GM19467 (cell line): ENCODE data around the gene IGSF6.
"Not testable (repeated sequence)": the region's sequence is repeated elsewhere in the genome, so short reads cannot be mapped to it uniquely, and the experiment has no call there.

Experiments used
- ATAC-seq: cut with Tn5 transposase; IDR thresholded peaks from one replicate; pipeline ENCODE4 v1.9.1; 2021; ENCODE audit warnings: mild to moderate bottlenecking, moderate library complexity; ENCODE audit not compliant: unreplicated experiment

Gene IGSF6

GRCh38 chr16:21652453-21652852 is at the start of gene IGSF6:
IGSF6 (minus strand) TSS chr16:21652608; CDS start chr16:21652598, 10 bp downstream.
- no peak for ATAC-seq

- no peak for ATAC-seq
Observed at GRCh38 chr16:21701271-21701670, 48.9 kb upstream of the IGSF6 start.

GRCh38 chr16:21698169-21699032 is 46.0 kb upstream of the IGSF6 start:
- no peak for ATAC-seq

- no peak for ATAC-seq
Observed at GRCh38 chr16:21697032-21697431, 44.6 kb upstream of the IGSF6 start.

GRCh38 chr16:21694609-21695008 is 42.2 kb upstream of the IGSF6 start:
- no peak for ATAC-seq

GRCh38 chr16:21690967-21691366 is 38.6 kb upstream of the IGSF6 start:
- ATAC-seq, result not testable (repeated sequence)

GRCh38 chr16:21689107-21689506 is 36.7 kb upstream of the IGSF6 start:
- no peak for ATAC-seq

- ATAC-seq, result no peak
Observed at GRCh38 chr16:21685034-21685455, 32.6 kb upstream of the IGSF6 start.

GRCh38 chr16:21684199-21684598 is 31.8 kb upstream of the IGSF6 start:
- ATAC-seq, result no peak

GRCh38 chr16:21683184-21683583 is 30.8 kb upstream of the IGSF6 start:
- ATAC-seq, result no peak

GRCh38 chr16:21680714-21681113 is 28.3 kb upstream of the IGSF6 start:
- ATAC-seq, result not testable (repeated sequence)

GRCh38 chr16:21674456-21674855 is 22.0 kb upstream of the IGSF6 start:
- ATAC-seq, result not testable (repeated sequence)

- no peak for ATAC-seq
Observed at GRCh38 chr16:21673469-21673868, 21.1 kb upstream of the IGSF6 start.

- ATAC-seq, result no peak
Observed at GRCh38 chr16:21667575-21667974, 15.2 kb upstream of the IGSF6 start.

- no peak for ATAC-seq
Observed at GRCh38 chr16:21666772-21667171, 14.4 kb upstream of the IGSF6 start.

GRCh38 chr16:21664801-21665492 is 12.5 kb upstream of the IGSF6 start:
- ATAC-seq, result no peak

GRCh38 chr16:21663889-21664647 is 11.7 kb upstream of the IGSF6 start, which contains the start of gene OTOA:
OTOA (plus strand) TSS chr16:21663968; CDS start chr16:21678515, 14,547 bp downstream.
- no peak for ATAC-seq

- no peak for ATAC-seq
Observed at GRCh38 chr16:21659124-21659523, 6.7 kb upstream of the IGSF6 start.

- no peak for ATAC-seq
Observed at GRCh38 chr16:21656795-21657768, 4.7 kb upstream of the IGSF6 start.

- no peak for ATAC-seq
Observed at GRCh38 chr16:21654881-21655280, 2.5 kb upstream of the IGSF6 start.
